Mucosa of rectum (tissue), 2 donors: ENCODE data around the gene CCNL1.

Experiments used
- H3K27ac ChIP-seq, 2 donors: one replicate each; pipeline ENCODE4 v1.7.0; 2013; ENCODE audit warnings: inconsistent platforms in 2 of 2, low read depth in 2 of 2, low read length in 2 of 2
- H3K27me3 ChIP-seq, 2 donors: one replicate each; pipeline ENCODE4 v1.7.0; 2013; ENCODE audit warnings: low read length in 2 of 2; ENCODE audit not compliant: control insufficient read depth in 2 of 2, insufficient read depth in 2 of 2
- H3K36me3 ChIP-seq, 2 donors: one replicate each; pipeline ENCODE4 v1.7.0; 2013; ENCODE audit warnings: low read length in 2 of 2; ENCODE audit not compliant: control insufficient read depth in 2 of 2, insufficient read depth in 2 of 2
- H3K4me1 ChIP-seq, 2 donors: one replicate each; pipeline ENCODE4 v1.7.0; 2013; ENCODE audit warnings: low read length in 2 of 2, mild to moderate bottlenecking in 1 of 2; ENCODE audit not compliant: control insufficient read depth in 2 of 2, insufficient read depth in 2 of 2
- H3K4me3 ChIP-seq, 2 donors: one replicate each; pipeline ENCODE4 v1.7.0; 2013; ENCODE audit warnings: low read length in 2 of 2
- H3K9ac ChIP-seq, 2 donors: one replicate each; pipeline ENCODE4 v1.7.0; 2013; ENCODE audit warnings: low read length in 2 of 2, low read depth in 1 of 2, mild to moderate bottlenecking in 1 of 2
- H3K9me3 ChIP-seq, 2 donors: one replicate each; pipeline ENCODE4 v1.7.0; 2013; ENCODE audit warnings: low read length in 2 of 2; ENCODE audit not compliant: control insufficient read depth in 2 of 2
- donor health status: healthy.
- donor health status: Normal muscosa, but diverticular disease.

CCNL1 gene

DNA sequence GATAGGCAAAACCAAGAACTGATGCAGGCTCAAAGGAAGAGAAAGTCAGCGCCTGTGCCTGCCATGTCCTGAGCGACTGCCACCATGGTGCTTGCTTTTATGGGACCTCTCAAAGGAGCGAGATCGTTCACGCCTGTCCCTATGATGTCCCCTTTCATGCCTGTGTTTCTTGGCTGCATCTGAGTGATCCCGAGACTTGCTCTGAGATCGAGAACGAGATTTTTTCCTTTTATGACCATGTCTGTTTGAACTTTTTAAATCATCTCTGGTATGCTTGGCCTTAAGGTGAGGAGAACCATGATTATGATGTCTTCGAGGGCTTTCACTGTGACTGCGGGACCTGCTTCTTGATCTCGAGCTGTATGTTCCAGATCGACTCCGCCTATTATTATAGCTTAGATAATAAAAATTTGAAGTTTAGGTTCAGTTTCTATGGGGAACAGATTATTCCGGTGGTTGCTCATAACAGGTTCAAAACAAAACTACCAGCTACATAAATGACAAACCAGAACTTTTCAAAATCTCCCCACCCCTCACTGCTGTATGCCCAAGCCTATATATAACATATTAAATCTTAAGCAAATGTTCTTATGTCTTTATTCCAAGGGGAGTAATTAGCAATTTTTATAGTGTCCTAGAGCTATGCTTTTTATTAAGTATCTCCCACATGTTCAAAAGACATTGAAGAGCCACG is 11.6 kb downstream of the CCNL1 start:
- H3K9ac ChIP-seq: no peak overlapping the region
- no peaks in the 10 kb centered on the region for H3K27me3 ChIP-seq
- no peaks in the 10 kb centered on the region for H3K9me3 ChIP-seq
- no peak overlapping the region for H3K4me3 ChIP-seq
- H3K36me3 ChIP-seq: peaks cover 81 to 89% of the 10 kb centered on the region in 2 donors
- H3K4me1 ChIP-seq: no peaks in the 10 kb centered on the region
- no peak overlapping the region for H3K27ac ChIP-seq

DNA sequence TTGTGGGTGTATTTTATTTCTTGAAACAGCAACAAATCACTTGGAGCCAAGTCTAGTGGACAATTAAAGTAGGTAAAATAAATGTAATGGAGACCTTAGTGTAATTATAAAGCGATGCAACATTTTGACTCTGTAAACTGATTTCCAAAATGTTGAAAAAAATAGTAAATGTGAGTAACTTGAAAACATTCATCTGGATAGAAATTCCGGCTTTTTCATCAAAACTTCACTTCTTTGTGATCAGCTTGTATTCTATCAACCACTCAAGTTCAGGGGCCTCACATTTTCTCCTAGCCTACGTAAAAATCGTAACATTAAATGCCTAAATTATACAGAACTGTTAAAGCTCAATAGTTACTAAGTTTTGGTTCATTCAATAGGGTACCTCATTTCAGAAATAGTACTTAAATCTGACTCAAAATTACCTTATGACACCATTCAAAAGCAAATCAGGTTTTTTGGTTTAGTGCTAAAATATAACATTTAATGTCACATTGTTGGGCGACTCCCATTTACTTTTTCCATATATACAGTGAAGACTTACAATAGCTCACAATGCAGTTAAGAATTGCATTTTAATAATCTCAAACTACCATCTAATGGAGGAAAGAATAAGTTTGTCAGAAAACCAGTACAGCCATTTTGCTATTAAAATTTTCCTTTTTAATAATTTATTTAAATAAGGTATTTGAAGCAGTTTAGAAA is 12.7 kb downstream of the CCNL1 start:
- Histone ChIP-seq H3K9me3 (no peaks in the 10 kb centered on the region), H3K36me3 (peaks cover 76 to 84% of the 10 kb centered on the region in 2 donors), H3K27ac (no peak overlapping the region), H3K9ac (no peak overlapping the region), H3K4me1 (no peaks in the 10 kb centered on the region), H3K27me3 (no peaks in the 10 kb centered on the region), H3K4me3 (no peak overlapping the region)

DNA sequence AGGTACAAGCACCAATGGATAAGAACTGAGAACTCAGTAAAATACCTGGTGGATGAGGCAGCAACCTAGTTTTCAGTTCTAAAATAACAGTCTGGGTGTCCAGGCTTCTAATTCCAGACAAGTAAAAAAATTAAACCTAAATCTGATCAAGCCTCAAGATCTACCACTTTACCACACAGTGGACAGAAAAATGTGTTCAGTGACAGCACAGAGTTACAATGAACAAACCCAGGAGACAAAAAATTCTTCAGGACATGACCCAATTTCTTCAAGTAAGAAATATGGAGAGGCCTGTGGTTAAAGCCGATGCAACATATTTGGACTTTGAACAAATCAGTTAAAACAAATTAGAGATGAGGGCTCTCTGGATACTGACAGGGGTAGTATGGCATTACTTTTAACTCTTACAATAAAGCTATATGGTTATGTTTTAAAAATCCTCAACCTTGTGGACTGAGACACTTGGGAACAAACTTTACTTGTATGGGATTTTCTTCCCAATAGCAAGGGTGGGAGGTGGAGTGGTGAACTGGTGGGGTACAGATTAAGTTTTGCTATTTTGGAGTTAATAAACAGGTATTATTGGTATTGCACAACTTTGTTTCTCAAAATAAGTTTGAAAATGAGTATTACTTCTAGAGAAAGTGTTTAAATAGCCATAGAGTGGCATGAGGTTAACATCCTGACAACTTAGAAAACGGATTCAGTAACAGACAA is 14.2 kb downstream of the CCNL1 start:
- H3K4me1 ChIP-seq: no peaks in the 10 kb centered on the region
- H3K27ac ChIP-seq: no peak overlapping the region
- H3K9ac ChIP-seq: no peak overlapping the region
- no peak overlapping the region for H3K4me3 ChIP-seq
- no peaks in the 10 kb centered on the region for H3K9me3 ChIP-seq
- no peaks in the 10 kb centered on the region for H3K27me3 ChIP-seq
- H3K36me3 ChIP-seq: peaks cover 68 to 70% of the 10 kb centered on the region in 2 donors

DNA sequence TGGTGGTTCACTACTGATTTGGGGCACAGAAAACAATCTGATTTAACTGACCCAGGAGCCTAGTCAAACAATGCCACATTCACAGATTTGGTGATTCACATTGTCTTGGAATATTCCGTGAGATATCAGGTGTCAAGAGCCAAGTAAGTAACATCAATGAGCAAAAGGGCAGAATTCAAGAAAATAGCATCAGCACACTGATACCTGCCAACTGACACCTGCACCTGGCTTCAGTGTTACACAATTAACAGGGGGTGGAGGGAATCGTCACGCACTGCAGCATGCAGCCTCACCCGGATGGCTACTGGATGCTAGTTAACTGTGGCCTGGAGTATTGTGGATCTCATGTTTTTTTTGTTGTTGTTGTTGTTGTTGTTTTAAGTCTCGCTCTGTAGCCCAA is 17.6 kb downstream of the CCNL1 start:
- H3K4me3 ChIP-seq: no peak overlapping the region
- peaks cover under 1 to 2% of the 10 kb centered on the region in 2 donors for H3K4me1 ChIP-seq
- no peak overlapping the region for H3K9ac ChIP-seq
- peaks cover 38 to 41% of the 10 kb centered on the region in 2 donors for H3K36me3 ChIP-seq
- H3K27me3 ChIP-seq: no peaks in the 10 kb centered on the region
- no peaks in the 10 kb centered on the region for H3K9me3 ChIP-seq
- H3K27ac ChIP-seq: no peak overlapping the region

DNA sequence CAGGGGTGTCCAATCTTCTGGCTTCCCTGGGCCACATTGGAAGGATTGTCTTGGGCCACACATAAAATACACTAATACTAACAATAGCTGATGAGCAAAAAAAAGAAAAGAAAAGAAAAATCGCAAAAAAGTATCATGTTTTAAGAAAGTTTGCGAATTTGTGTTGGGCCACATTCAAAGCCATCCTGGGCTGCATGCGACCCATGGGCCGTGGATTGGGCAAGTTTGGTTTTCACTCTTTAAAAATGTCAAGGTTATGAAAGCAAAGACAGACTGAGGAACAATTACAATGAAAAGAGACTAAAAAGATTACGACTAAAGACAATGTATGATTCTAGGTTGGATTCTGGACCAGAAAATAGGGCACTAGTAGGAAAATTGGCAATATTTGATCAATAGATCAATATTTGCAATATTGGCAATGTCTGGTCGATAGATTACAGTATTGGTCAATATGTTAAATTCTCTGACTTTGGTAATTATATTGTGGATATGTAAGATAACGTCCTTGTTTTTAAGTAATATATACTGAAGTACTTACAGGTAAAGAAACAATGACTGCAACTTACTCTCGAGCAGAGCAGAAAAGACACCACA is 19.9 kb downstream of the CCNL1 start:
- Histone ChIP-seq H3K9me3 (no peaks in the 10 kb centered on the region), H3K27ac (no peak overlapping the region), H3K9ac (no peak overlapping the region), H3K36me3 (peaks cover 22 to 26% of the 10 kb centered on the region in 2 donors), H3K4me3 (no peak overlapping the region), H3K27me3 (no peaks in the 10 kb centered on the region), H3K4me1 (peaks cover 22% of the 10 kb centered on the region in 2 donors)

DNA sequence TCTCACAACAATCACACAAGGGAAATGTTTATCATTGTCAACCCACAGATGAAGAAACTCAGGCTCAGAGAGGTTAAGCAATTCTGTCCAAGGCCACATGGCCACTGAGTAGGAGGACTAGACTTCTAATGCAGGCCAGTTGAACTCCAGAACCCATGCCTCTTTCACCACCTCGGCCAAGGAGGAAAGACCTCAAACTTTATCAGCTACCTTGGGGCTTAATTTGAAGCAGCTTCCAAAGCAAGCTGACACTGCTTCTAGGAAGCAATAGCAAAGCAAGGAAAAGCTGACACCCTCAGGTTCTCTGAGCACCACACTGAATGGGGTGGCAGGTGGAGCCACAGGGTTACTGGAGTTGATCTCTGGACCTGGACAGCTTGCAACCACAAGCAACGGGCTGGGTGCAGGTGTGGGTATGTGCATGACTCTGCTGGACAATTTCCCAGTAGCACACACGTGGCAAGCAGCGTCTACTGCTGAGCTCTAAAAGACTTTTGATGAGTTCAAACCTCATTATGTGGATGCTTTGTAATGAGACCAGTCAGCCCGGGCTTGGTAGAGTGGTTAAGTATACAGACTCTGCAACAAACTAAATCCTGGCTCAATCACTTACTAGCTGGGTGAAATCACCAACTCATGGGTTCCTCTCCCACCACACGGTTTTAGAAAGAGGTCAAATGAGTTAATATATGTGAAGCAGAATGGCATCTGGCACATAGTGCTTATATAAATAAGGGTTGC is 23.1 kb downstream of the CCNL1 start:
- H3K4me3 ChIP-seq: peak overlapping the region in 1 of 2 donors; percentile 23
- H3K27ac ChIP-seq: peak overlapping the region; percentile 78 to 85
- H3K36me3 ChIP-seq: peaks cover 0 to 8% of the 10 kb centered on the region in 2 donors
- no peaks in the 10 kb centered on the region for H3K9me3 ChIP-seq
- no peaks in the 10 kb centered on the region for H3K27me3 ChIP-seq
- H3K4me1 ChIP-seq: peaks cover 23 to 34% of the 10 kb centered on the region in 2 donors
- peak overlapping the region; percentile 35 to 50 for H3K9ac ChIP-seq

DNA sequence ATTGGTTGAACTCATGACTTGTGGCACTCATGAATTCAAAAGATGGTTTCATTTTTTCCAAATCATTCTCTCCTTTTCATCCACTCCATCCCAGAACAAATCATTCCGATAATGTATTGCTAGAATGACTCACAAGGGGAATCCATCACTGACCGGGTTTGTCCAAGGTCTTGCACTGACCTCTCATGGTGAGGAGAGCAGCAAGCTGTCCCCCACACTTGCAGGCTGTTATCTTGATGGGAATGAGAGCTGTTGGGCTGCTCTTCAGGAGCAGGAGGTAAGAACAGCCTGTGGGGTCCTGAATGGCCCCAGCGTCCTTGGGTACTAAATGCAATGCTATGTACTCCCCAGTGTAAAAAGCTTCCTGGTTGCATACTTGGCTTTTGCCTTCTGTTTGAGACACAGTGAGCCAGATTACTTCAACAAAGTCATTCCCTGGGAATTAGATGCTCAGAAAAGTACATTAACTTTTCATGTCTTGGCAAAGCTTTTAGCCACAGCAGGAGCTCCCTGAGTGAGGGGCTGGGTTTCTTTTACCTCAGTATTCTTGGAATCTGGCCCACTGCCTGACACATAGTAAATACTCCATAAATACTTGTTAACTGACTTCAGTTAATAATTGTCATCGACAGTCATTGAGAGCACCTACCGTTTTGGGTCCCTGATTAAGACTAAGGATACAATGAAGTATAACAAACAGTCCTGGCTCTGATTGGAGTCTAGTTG is 24.1 kb downstream of the CCNL1 start:
- no peak overlapping the region for H3K4me3 ChIP-seq
- H3K27ac ChIP-seq: peak overlapping the region; percentile 78 to 85
- peaks cover 33 to 44% of the 10 kb centered on the region in 2 donors for H3K4me1 ChIP-seq
- H3K9me3 ChIP-seq: no peaks in the 10 kb centered on the region
- H3K36me3 ChIP-seq: peaks cover 0 to 3% of the 10 kb centered on the region in 2 donors
- H3K27me3 ChIP-seq: no peaks in the 10 kb centered on the region
- peak overlapping the region in 1 of 2 donors; percentile 50 for H3K9ac ChIP-seq

DNA sequence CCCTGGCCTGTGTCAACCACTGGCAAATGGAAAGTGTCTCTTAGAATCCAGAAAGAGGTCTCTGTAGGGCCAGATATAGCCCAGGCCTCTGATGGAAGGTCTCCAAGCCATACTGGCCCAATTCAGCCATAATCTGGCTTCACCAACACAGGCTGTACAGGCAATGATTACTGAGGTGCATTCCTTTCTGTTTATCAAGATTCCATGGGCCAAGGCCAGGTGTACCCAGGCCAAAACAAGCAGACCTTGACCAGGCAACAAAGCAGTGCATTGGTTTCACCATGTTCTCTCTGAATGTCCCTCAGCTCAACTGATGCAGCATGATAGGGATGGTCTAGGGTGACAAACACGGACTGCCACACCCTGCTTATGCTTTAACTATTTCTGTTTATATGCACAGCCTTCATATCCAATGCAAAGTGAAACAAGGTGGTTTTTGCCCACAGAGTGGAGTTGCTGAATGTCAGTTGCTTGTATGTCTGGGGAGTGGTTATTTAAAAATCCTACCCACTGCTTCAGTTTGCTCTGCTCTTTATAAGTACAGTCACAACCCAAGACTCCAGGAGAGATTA is 25.2 kb downstream of the CCNL1 start:
- Histone ChIP-seq H3K9me3 (no peaks in the 10 kb centered on the region), H3K4me1 (peaks cover 42 to 56% of the 10 kb centered on the region in 2 donors), H3K27me3 (no peaks in the 10 kb centered on the region), H3K9ac (peak overlapping the region in 1 of 2 donors; percentile 8), H3K4me3 (no peak overlapping the region), H3K27ac (peak overlapping the region in 1 of 2 donors; percentile 42), H3K36me3 (no peaks in the 10 kb centered on the region)
